Naive thymus-derived CD4-positive, alpha-beta T cell (primary cell): ENCODE results near the gene GINS2. TPM values are rescaled to one million over a fixed set of nuclear protein-coding genes. Genes with fewer than 3 reads are reported as not detected.

ENCODE experiments used
- ATAC-seq: fragments of 150-1000 bp; cut with Tn5 transposase; 2 replicates; pipeline ENCODE4 v1.10.0; 2021; ENCODE audit warnings: mild to moderate bottlenecking, moderate library complexity
- CTCF ChIA-PET: fragments of 350-600 bp; sonication (Branson Sonifier 250); formaldehyde crosslinking; loops from one replicate; lab custom pipeline; 2021; ENCODE audit warnings: antibody characterized with exemption; lab: Charles Lee
- POLR2A ChIA-PET: fragments of 350-600 bp; sonication (Branson Sonifier 250); formaldehyde crosslinking; loops from one replicate; lab custom pipeline; 2021; ENCODE audit warnings: antibody characterized with exemption, inconsistent platforms; lab: Charles Lee
- DNase-seq, 9 donors: peaks; one replicate each; pipeline versions ENCODE4 v3.0.0 to v3.0.0-alpha.2; 2020 to 2022; ENCODE audit warnings: mixed read lengths in 1 of 9
- H3K27ac ChIP-seq: one replicate; pipeline ENCODE4 v1.7.0; 2013; ENCODE audit warnings: mild to moderate bottlenecking, low read depth, low read length, moderate library complexity
- H3K27me3 ChIP-seq, 2 donors: one replicate each; pipeline ENCODE4 v1.7.0; 2013; ENCODE audit warnings: low read length in 2 of 2, mild to moderate bottlenecking in 2 of 2, moderate library complexity in 2 of 2; ENCODE audit not compliant: control insufficient read depth in 2 of 2, insufficient read depth in 2 of 2
- H3K36me3 ChIP-seq, 3 experiments: 1 replicate in 2 of 3; 2 replicates in 1 of 3; pipeline ENCODE4 v1.7.0; 2013; ENCODE audit warnings: low read length in 3 of 3, mild to moderate bottlenecking in 3 of 3, moderate library complexity in 1 of 3; ENCODE audit not compliant: insufficient read depth in 3 of 3, control insufficient read depth in 2 of 3
- H3K4me1 ChIP-seq, 2 donors: one replicate each; pipeline ENCODE4 v1.7.0; 2013; ENCODE audit warnings: low read length in 2 of 2, mild to moderate bottlenecking in 2 of 2, moderate library complexity in 1 of 2; ENCODE audit not compliant: control insufficient read depth in 2 of 2, insufficient read depth in 2 of 2
- H3K4me3 ChIP-seq: 2 replicates; pipeline ENCODE4 v1.7.0; 2013; ENCODE audit warnings: mild to moderate bottlenecking, low read length
- H3K9me3 ChIP-seq, 3 experiments: 1 replicate in 2 of 3; 2 replicates in 1 of 3; pipeline ENCODE4 v1.7.0; 2013; ENCODE audit warnings: low read length in 3 of 3; ENCODE audit not compliant: control insufficient read depth in 2 of 3
- H3K27ac Mint-ChIP-seq, 9 donors: one replicate each; pipeline ENCODE4 v1.8.0; 2020 to 2022; ENCODE audit warnings: mixed read lengths in 9 of 9, mild to moderate bottlenecking in 8 of 9, moderate library complexity in 5 of 9, inconsistent platforms in 2 of 9
- H3K27me3 Mint-ChIP-seq, 5 donors: one replicate each; pipeline ENCODE4 v1.8.0; 2021 to 2022; ENCODE audit warnings: mixed read lengths in 5 of 5, mild to moderate bottlenecking in 1 of 5
- H3K36me3 Mint-ChIP-seq, 5 donors: one replicate each; pipeline ENCODE4 v1.8.0; 2020 to 2022; ENCODE audit warnings: mixed read lengths in 5 of 5, mild to moderate bottlenecking in 3 of 5, inconsistent platforms in 1 of 5
- H3K4me1 Mint-ChIP-seq, 7 donors: one replicate each; pipeline ENCODE4 v1.8.0; 2020 to 2022; ENCODE audit warnings: mixed read lengths in 7 of 7, mild to moderate bottlenecking in 3 of 7, inconsistent platforms in 1 of 7
- H3K4me3 Mint-ChIP-seq, 10 donors: one replicate each; pipeline ENCODE4 v1.8.0; 2020 to 2022; ENCODE audit warnings: mild to moderate bottlenecking in 10 of 10, mixed read lengths in 10 of 10, moderate library complexity in 6 of 10, inconsistent platforms in 2 of 10
- H3K9me3 Mint-ChIP-seq, 11 donors: one replicate each; pipeline ENCODE4 v1.8.0; 2020 to 2022; ENCODE audit warnings: mixed read lengths in 11 of 11, mild to moderate bottlenecking in 4 of 11, inconsistent platforms in 1 of 11, moderate library complexity in 1 of 11
- intact Hi-C, 2 donors: fragments of 100-400 bp; cut with micrococcal nuclease; formaldehyde crosslinking; loops; one replicate each; pipeline ENCODE4 v1.15.1; 2023
- polyA plus RNA-seq, 2 donors: library from polyadenylated mRNA; unstranded; fragments of 300-500 nt; fragmentation: Illumina TruSeq; gene quantifications; one replicate each; pipeline ENCODE4 v1.2.3, GENCODE V29; 2021
- total RNA-seq, 6 experiments: library from RNA in 5 of 6; stranded (reverse) in 5 of 6; gene quantifications; 1 replicate in 5 of 6; 2 replicates in 1 of 6; pipeline ENCODE4 v1.2.3 and lab custom pipeline; 2021 to 2026

Gene GINS2
- total and polyA plus RNA-seq, 7 experiments from 2014 or later = 1.0 to 43.6 (median 1.9) TPM

DNA sequence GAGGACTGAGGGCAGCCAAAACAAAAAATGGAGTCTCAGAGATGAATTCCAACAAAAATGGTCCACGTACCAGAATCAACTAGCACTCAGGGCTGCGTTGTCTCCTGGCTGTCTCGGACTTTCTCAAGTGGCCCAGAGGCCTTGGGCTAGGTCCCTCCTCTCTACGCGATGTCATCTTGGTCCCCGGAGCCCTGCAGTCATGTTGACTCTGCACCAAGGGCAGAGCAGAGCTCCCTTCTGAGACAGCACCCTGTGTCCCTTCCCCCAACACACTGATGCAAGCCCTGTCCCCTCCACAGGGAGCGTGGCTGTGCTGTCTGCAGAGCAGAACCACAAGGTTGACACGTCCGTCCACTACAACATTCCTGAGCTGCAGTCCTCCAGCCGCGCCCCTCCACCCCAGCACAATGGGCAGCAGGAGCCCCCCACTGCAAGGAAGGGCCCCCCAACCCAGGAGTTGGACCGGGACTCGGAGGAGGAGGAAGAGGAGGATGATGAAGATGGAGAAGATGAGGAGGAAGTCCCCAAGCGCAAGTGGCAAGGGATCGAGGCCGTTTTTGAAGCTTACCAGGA, 20.8 kb downstream of the GINS2 start:
- Mint-ChIP-seq H3K4me1 (no peaks in the 10 kb centered on the region), H3K9me3 (no peaks in the 10 kb centered on the region), H3K27ac (peak overlapping the region in 1 of 9 donors; percentile 9), H3K27me3 (no peaks in the 10 kb centered on the region), H3K36me3 (peaks cover 8 to 65% (median 20%) of the 10 kb centered on the region in 5 donors), H3K4me3 (no peak overlapping the region)
- H3K27me3 ChIP-seq = no peaks in the 10 kb centered on the region
- H3K36me3 ChIP-seq = peaks cover 7 to 91% (median 8%) of the 10 kb centered on the region in 3 experiments
- DNase-seq (no peak), ATAC-seq (no peak)
- H3K4me3 ChIP-seq = no peak overlapping the region
- H3K27ac ChIP-seq = no peak overlapping the region
- intact Hi-C loops = no loop called here
- H3K9me3 ChIP-seq = no peaks in the 10 kb centered on the region
- no peaks in the 10 kb centered on the region for H3K4me1 ChIP-seq
- ChIA-PET POLR2A (no interaction called here), CTCF (no interaction called here)

DNA sequence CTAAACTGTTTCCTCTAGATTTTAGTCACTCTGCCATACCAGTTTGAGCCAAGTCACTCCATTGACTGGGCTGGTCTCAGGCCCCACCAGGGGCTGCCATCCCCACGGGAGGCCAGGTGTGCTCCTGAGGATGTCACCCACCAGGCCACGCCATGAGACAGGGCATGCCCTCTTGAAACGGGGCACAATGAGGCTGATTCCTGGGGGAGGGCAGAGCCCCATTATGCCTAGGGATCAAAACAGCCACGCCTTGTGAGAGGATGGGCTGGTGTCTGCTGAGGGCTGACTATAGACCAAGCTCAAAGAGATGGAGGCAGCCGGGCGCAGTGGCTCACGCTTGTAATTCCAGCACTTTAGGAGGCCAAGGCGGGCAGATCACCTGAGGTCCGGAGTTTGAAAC, 21.5 kb downstream of the GINS2 start:
- Histone ChIP-seq H3K9me3 (no peaks in the 10 kb centered on the region), H3K36me3 (peaks cover 8 to 91% (median 8%) of the 10 kb centered on the region in 3 experiments), H3K4me3 (no peak overlapping the region), H3K4me1 (no peaks in the 10 kb centered on the region), H3K27ac (no peak overlapping the region), H3K27me3 (no peaks in the 10 kb centered on the region)
- intact Hi-C loops = no loop called here
- ATAC-seq (no peak), DNase-seq (no peak)
- CTCF ChIA-PET = no interaction called here
- no peaks in the 10 kb centered on the region for H3K9me3 Mint-ChIP-seq
- H3K36me3 Mint-ChIP-seq = peaks cover 10 to 64% (median 20%) of the 10 kb centered on the region in 5 donors
- no peaks in the 10 kb centered on the region for H3K27me3 Mint-ChIP-seq
- H3K4me3 Mint-ChIP-seq = no peak overlapping the region
- H3K4me1 Mint-ChIP-seq = no peaks in the 10 kb centered on the region
- POLR2A ChIA-PET = no interaction called here
- H3K27ac Mint-ChIP-seq = no peak overlapping the region

DNA sequence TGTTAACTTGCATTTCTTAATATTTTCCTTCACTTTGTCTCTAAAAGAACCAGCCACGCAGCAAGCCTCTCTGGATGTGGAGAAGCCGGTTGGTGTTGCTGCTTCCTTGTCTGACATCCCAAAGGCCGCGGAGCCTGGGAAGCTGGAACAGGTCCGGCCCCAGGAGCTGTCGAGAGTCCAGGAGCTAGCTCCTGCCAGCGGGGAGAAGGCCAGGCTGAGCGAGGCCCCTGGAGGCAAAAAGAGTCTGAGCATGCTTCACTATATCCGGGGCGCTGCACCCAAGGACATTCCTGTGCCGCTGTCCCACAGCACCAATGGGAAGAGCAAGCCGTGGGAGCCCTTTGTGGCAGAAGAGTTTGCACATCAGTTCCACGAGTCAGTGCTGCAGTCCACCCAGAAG, 22.8 kb downstream of the GINS2 start:
- H3K4me1 Mint-ChIP-seq = no peaks in the 10 kb centered on the region
- Histone ChIP-seq H3K27me3 (no peaks in the 10 kb centered on the region), H3K4me1 (no peaks in the 10 kb centered on the region), H3K4me3 (no peak overlapping the region), H3K36me3 (peaks cover 8 to 89% (median 8%) of the 10 kb centered on the region in 3 experiments), H3K9me3 (no peaks in the 10 kb centered on the region), H3K27ac (no peak overlapping the region)
- ChIA-PET CTCF (no interaction called here), POLR2A (no interaction called here)
- peaks cover 9 to 62% (median 20%) of the 10 kb centered on the region in 5 donors for H3K36me3 Mint-ChIP-seq
- ATAC-seq (no peak), DNase-seq (no peak)
- no peak overlapping the region for H3K4me3 Mint-ChIP-seq
- intact Hi-C loops = no loop called here
- no peaks in the 10 kb centered on the region for H3K9me3 Mint-ChIP-seq
- no peak overlapping the region for H3K27ac Mint-ChIP-seq
- H3K27me3 Mint-ChIP-seq = no peaks in the 10 kb centered on the region

DNA sequence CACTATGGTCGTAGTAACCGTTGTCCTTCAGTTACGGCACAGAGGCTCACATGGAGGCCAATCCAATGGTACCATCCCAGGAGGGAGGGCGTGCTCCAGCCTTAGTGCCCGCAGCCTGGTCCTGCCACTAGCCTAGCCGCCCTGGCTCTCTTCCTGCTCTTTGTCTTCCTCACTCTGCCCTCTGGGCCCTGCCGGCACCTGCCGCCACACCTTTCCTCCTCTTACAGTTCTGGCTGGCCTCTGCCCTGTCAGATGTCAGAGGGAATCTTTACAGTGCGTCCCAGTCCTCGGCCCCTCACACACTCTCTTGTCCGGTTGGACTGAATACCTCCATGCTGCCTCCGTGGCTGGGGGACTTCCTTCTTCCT, 23.4 kb downstream of the GINS2 start:
- ATAC-seq = no peak
- no peak overlapping the region for H3K4me3 ChIP-seq
- H3K4me3 Mint-ChIP-seq = no peak overlapping the region
- no peaks in the 10 kb centered on the region for H3K4me1 ChIP-seq
- peaks cover 8 to 84% (median 8%) of the 10 kb centered on the region in 3 experiments for H3K36me3 ChIP-seq
- CTCF ChIA-PET = no interaction called here
- H3K36me3 Mint-ChIP-seq = peaks cover 8 to 57% (median 19%) of the 10 kb centered on the region in 5 donors
- H3K27me3 ChIP-seq = no peaks in the 10 kb centered on the region
- H3K27ac ChIP-seq = no peak overlapping the region
- POLR2A ChIA-PET = no interaction called here
- H3K27me3 Mint-ChIP-seq = no peaks in the 10 kb centered on the region
- DNase-seq = no peak
- H3K4me1 Mint-ChIP-seq = no peaks in the 10 kb centered on the region
- no peaks in the 10 kb centered on the region for H3K9me3 ChIP-seq
- H3K27ac Mint-ChIP-seq = no peak overlapping the region
- intact Hi-C loops = no loop called here
- H3K9me3 Mint-ChIP-seq = no peaks in the 10 kb centered on the region

DNA sequence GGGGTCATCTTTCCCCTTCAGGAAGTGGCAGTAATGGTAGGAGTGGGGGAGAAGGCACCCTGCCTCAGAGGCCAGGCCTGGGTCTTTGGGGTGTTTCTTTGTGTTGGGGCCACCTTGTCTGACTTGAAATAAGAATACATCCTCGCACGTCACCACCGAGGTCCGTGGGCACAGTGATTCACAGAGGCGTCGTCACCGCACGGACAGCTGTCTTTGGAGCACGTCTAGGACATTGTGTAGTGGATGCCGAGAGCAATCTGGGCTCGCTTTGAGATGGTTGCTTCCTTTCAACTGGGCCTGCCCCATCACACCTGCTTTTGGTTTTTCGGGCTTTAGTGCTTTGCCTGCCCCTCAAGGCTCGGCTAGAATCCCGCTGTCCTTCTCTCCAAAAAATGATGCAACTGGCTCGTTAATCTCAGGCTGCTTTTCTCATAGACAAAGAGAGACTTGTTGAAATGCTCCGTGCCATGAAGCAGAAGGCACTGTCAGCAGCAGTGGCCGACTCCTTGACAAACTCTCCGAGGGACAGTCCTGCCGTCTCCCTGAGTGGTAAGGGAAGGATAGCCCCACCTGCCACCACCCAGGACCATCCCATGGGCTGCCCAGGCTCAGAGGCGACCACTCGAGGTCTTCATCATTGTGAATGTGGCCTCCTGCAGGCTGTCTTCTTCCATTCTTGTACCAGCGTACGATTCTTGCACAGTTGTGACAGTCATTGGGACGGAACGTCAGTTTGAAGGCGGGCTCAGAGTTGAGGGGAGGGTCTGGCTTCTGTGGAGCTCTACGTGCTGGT, 24.0 kb downstream of the GINS2 start:
- no peaks in the 10 kb centered on the region for H3K27me3 ChIP-seq
- Mint-ChIP-seq H3K4me1 (peaks cover 0 to 2% (median 0%) of the 10 kb centered on the region in 7 donors), H3K27ac (no peak overlapping the region), H3K27me3 (no peaks in the 10 kb centered on the region), H3K36me3 (peaks cover 8 to 51% (median 18%) of the 10 kb centered on the region in 5 donors), H3K4me3 (no peak overlapping the region), H3K9me3 (no peaks in the 10 kb centered on the region)
- no peaks in the 10 kb centered on the region for H3K4me1 ChIP-seq
- ChIA-PET POLR2A (no interaction called here), CTCF (no interaction called here)
- intact Hi-C loops = no loop called here
- no peak overlapping the region for H3K27ac ChIP-seq
- ATAC-seq (no peak), DNase-seq (no peak)
- peaks cover 4 to 83% (median 5%) of the 10 kb centered on the region in 3 experiments for H3K36me3 ChIP-seq
- no peaks in the 10 kb centered on the region for H3K9me3 ChIP-seq
- H3K4me3 ChIP-seq = no peak overlapping the region

DNA sequence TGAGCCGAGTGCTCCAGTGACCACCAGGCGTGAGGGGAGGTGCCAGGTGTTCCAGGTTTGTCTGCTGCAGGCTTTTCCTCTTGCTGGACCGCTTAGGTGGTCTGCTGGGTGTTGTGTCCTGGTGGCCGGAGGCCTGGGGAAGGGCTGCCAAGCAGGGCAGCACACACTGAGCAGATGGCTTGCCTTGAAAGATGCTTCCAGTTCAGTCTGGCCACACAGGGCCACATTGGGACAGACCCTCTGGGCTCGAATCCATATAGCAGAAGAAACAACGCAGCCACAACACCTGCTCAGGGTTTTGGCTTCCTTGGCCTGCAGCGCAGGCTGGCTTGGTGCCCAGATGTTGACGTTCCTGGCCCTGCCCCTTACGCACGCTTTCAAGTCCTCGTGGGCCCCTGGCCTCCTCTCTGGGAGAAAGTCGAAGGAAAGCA, 24.8 kb downstream of the GINS2 start:
- H3K36me3 ChIP-seq = peaks cover 0 to 79% (median 5%) of the 10 kb centered on the region in 3 experiments
- H3K4me3 Mint-ChIP-seq = no peak overlapping the region
- no peaks in the 10 kb centered on the region for H3K27me3 Mint-ChIP-seq
- CTCF ChIA-PET = no interaction called here
- no peaks in the 10 kb centered on the region for H3K9me3 ChIP-seq
- H3K9me3 Mint-ChIP-seq = no peaks in the 10 kb centered on the region
- peaks cover 0 to 4% (median 0%) of the 10 kb centered on the region in 7 donors for H3K4me1 Mint-ChIP-seq
- H3K4me1 ChIP-seq = no peaks in the 10 kb centered on the region
- peaks cover 8 to 44% (median 16%) of the 10 kb centered on the region in 5 donors for H3K36me3 Mint-ChIP-seq
- H3K4me3 ChIP-seq = no peak overlapping the region
- no peaks in the 10 kb centered on the region for H3K27me3 ChIP-seq
- H3K27ac Mint-ChIP-seq = peak overlapping the region in 1 of 9 donors; percentile 62
- intact Hi-C loops = no loop called here
- ATAC-seq = no peak
- DNase-seq = no peak
- POLR2A ChIA-PET = no interaction called here
- H3K27ac ChIP-seq = no peak overlapping the region
